ENCODE data around the gene SLX9. TPM values are rescaled to one million over a fixed set of nuclear protein-coding genes. Genes with fewer than 3 reads are reported as not detected.

SLX9 gene
- total and polyA plus RNA-seq, 7 donors, result 9.7 to 38.8 (median 20.7) TPM

GRCh38 chr21:45015469-45015860 lies 75.6 kb downstream of the SLX9 start:
- 66 to 84% methylated on average over 11 of the region's 11 CpGs for whole genome bisulfite sequencing, 2 donors
- H3K27ac ChIP-seq, result no peak overlapping the region
- peaks cover 0 to 38% (median 25%) of the 10 kb centered on the region in 4 donors for H3K4me1 ChIP-seq
- no peak for DNase-seq
- no peaks in the 10 kb centered on the region for H3K27me3 ChIP-seq
- intact Hi-C loops (cut with DNase I), result loop anchor here (5.0 kb wide), 1 partner anchor 57 kb away; the partner anchor contains the start of gene ADARB1
- H3K9me3 ChIP-seq, result no peaks in the 10 kb centered on the region
- no peaks in the 10 kb centered on the region for H3K36me3 ChIP-seq
- TF ChIP-seq POLR2AphosphoS5 (IDR thresholded peaks at IDR 0.05) (no peak), POLR2A (IDR thresholded peaks at IDR 0.05) (no peak), CTCF (IDR thresholded peaks at IDR 0.05) (no peak), EP300 (IDR thresholded peaks at IDR 0.05) (no peak)
- no peak overlapping the region for H3K4me3 ChIP-seq

- no peaks in the 10 kb centered on the region for H3K9me3 ChIP-seq
- 71 to 79% methylated on average over 7 of the region's 7 CpGs for WGBS, 2 donors
- DNase-seq, result no peak
- H3K36me3 ChIP-seq, result no peaks in the 10 kb centered on the region
- TF ChIP-seq POLR2A (IDR thresholded peaks at IDR 0.05) (no peak), EP300 (IDR thresholded peaks at IDR 0.05) (no peak), CTCF (IDR thresholded peaks at IDR 0.05) (no peak), POLR2AphosphoS5 (IDR thresholded peaks at IDR 0.05) (no peak)
- intact Hi-C loops (cut with DNase I), result loop anchor here (5.0 kb wide), 1 partner anchor 56 kb away; the partner anchor contains the start of gene ADARB1
- H3K27me3 ChIP-seq, result no peaks in the 10 kb centered on the region
- H3K4me1 ChIP-seq, result peaks cover 0 to 38% (median 25%) of the 10 kb centered on the region in 4 donors
- no peak overlapping the region for H3K4me3 ChIP-seq
- peak overlapping the region in 1 of 4 donors; percentile 75 for H3K27ac ChIP-seq
Observed at GRCh38 chr21:45016031-45016405, 76.2 kb downstream of the SLX9 start.

GRCh38 chr21:45016406-45017038 lies 76.7 kb downstream of the SLX9 start:
- intact Hi-C loops (cut with DNase I), result loop anchor here (5.0 kb wide), 1 partner anchor 56 kb away; the partner anchor contains the start of gene ADARB1
- peak overlapping the region in 2 of 4 donors; percentile 11 to 75 for H3K27ac ChIP-seq
- no peaks in the 10 kb centered on the region for H3K9me3 ChIP-seq
- no peaks in the 10 kb centered on the region for H3K27me3 ChIP-seq
- H3K4me1 ChIP-seq, result peaks cover 0 to 38% (median 25%) of the 10 kb centered on the region in 4 donors
- peak; percentile 71 for DNase-seq
- 74% methylated on average over 15 of the region's 15 CpGs for WGBS, 2 donors
- no peak overlapping the region for H3K4me3 ChIP-seq
- H3K36me3 ChIP-seq, result no peaks in the 10 kb centered on the region
- no peak for TF ChIP-seq CTCF (IDR thresholded peaks at IDR 0.05)
- no peak for TF ChIP-seq EP300 (IDR thresholded peaks at IDR 0.05)
- no peak for TF ChIP-seq POLR2AphosphoS5 (IDR thresholded peaks at IDR 0.05)
- no peak for TF ChIP-seq POLR2A (IDR thresholded peaks at IDR 0.05)

GRCh38 chr21:45017039-45017960 lies 77.5 kb downstream of the SLX9 start:
- H3K36me3 ChIP-seq, result no peaks in the 10 kb centered on the region
- peak overlapping the region in 2 of 4 donors; percentile 11 to 75 for H3K27ac ChIP-seq
- intact Hi-C loops (cut with DNase I), result loop anchor here (5.0 kb wide), 1 partner anchor 55 kb away; the partner anchor contains the start of gene ADARB1
- H3K9me3 ChIP-seq, result no peaks in the 10 kb centered on the region
- no peak for TF ChIP-seq CTCF (IDR thresholded peaks at IDR 0.05)
- TF ChIP-seq POLR2AphosphoS5 (IDR thresholded peaks at IDR 0.05), result no peak
- no peak for TF ChIP-seq EP300 (IDR thresholded peaks at IDR 0.05)
- H3K27me3 ChIP-seq, result no peaks in the 10 kb centered on the region
- H3K4me1 ChIP-seq, result peaks cover 0 to 31% (median 22%) of the 10 kb centered on the region in 4 donors
- DNase-seq, result no peak
- 81 to 89% methylated on average over 15 of the region's 15 CpGs for WGBS, 2 donors
- no peak overlapping the region for H3K4me3 ChIP-seq

Data from sigmoid colon (tissue), 7 donors.